GM23338 (cell line): ENCODE data around the gene JAKMIP1. TPM values are rescaled to one million over a fixed set of nuclear protein-coding genes. Genes with fewer than 3 reads are reported as not detected.
A peak's percentile ranks its signal among the peaks of the same experiment; 100 is the strongest.

Source experiments
- ATAC-seq: fragments of 200-7000 bp; cut with Tn5 transposase; 3 replicates; pipeline ENCODE4 v1.9.1; 2020
- DNase-seq: peaks from one replicate; pipeline ENCODE4 v3.0.0-alpha.2; 2015; ENCODE audit warnings: low spot score
- H2AFZ ChIP-seq: fragments of 200-600 bp; sonication (generic); 2 replicates; pipeline ENCODE4 v1.8.0; 2016; ENCODE audit warnings: antibody characterized with exemption, mild to moderate bottlenecking, moderate library complexity
- H3F3A ChIP-seq: fragments of 200-600 bp; sonication (generic); replicated peaks from 2 replicates; pipeline ENCODE4 v1.8.0; 2017; ENCODE audit warnings: antibody characterized with exemption, mixed run types, low read depth
- H3K27ac ChIP-seq: fragments of 200-600 bp; sonication (generic); 2 replicates; pipeline ENCODE4 v1.6.1; 2016; ENCODE audit warnings: low read depth
- H3K27me3 ChIP-seq: fragments of 200-600 bp; sonication (generic); 2 replicates; pipeline ENCODE4 v1.8.0; 2016; ENCODE audit warnings: mild to moderate bottlenecking, mixed run types, moderate library complexity; ENCODE audit not compliant: insufficient read depth
- H3K36me3 ChIP-seq: fragments of 200-600 bp; sonication (generic); 2 replicates; pipeline ENCODE4 v1.8.0; 2016; ENCODE audit warnings: mild to moderate bottlenecking; ENCODE audit not compliant: insufficient read depth
- H3K4me1 ChIP-seq: fragments of 200-600 bp; sonication (generic); 2 replicates; pipeline ENCODE4 v1.8.0; 2016; ENCODE audit warnings: mild to moderate bottlenecking, moderate library complexity; ENCODE audit not compliant: insufficient read depth
- H3K4me2 ChIP-seq: fragments of 200-600 bp; sonication (generic); 2 replicates; pipeline ENCODE4 v1.7.1; 2017; ENCODE audit warnings: mixed run types
- H3K4me3 ChIP-seq: fragments of 200-600 bp; sonication (generic); 2 replicates; pipeline ENCODE4 v1.6.1; 2016; ENCODE audit warnings: mixed run types
- H3K79me2 ChIP-seq: fragments of 200-600 bp; sonication (generic); replicated peaks from 2 replicates; pipeline ENCODE4 v1.8.0; 2017; ENCODE audit warnings: mild to moderate bottlenecking; ENCODE audit not compliant: insufficient read depth
- H3K9me2 ChIP-seq: fragments of 200-600 bp; sonication (generic); 2 replicates; pipeline ENCODE4 v1.8.0; 2017; ENCODE audit not compliant: insufficient read depth
- H4K20me1 ChIP-seq: fragments of 200-600 bp; sonication (generic); replicated peaks from 2 replicates; pipeline ENCODE4 v1.8.0; 2017; ENCODE audit warnings: mild to moderate bottlenecking; ENCODE audit not compliant: insufficient read depth
- H3K27ac Mint-ChIP-seq: 2 replicates; pipeline ENCODE4 v1.8.0; 2020; ENCODE audit warnings: inconsistent platforms, mild to moderate bottlenecking, moderate library complexity, mixed read lengths
- H3K27me3 Mint-ChIP-seq: 3 replicates; pipeline ENCODE4 v1.8.0; 2022; ENCODE audit warnings: low read depth, mild to moderate bottlenecking, moderate library complexity, mixed read lengths, inconsistent platforms; ENCODE audit not compliant: insufficient read depth, poor library complexity
- H3K36me3 Mint-ChIP-seq: 3 replicates; pipeline ENCODE4 v1.8.0; 2021; ENCODE audit warnings: low read depth, mild to moderate bottlenecking, inconsistent platforms, moderate library complexity, mixed read lengths
- H3K4me1 Mint-ChIP-seq: 3 replicates; pipeline ENCODE4 v1.8.0; 2020; ENCODE audit warnings: mild to moderate bottlenecking, inconsistent platforms, mixed read lengths
- H3K4me3 Mint-ChIP-seq: 3 replicates; pipeline ENCODE4 v1.8.0; 2021; ENCODE audit warnings: moderate library complexity, mild to moderate bottlenecking, inconsistent platforms, mixed read lengths
- H3K9me3 Mint-ChIP-seq: 3 replicates; pipeline ENCODE4 v1.8.0; 2020; ENCODE audit warnings: moderate library complexity, mild to moderate bottlenecking, inconsistent platforms, mixed read lengths
- EZH2 ChIP-seq: fragments of 200-600 bp; sonication (generic); IDR thresholded peaks from one replicate; pipeline ENCODE4 v1.8.0; 2017; ENCODE audit warnings: antibody characterized with exemption, mild to moderate bottlenecking, low read depth; ENCODE audit not compliant: unreplicated experiment
- NANOG ChIP-seq: IDR thresholded peaks from 2 replicates; pipeline ENCODE4 v1.6.1; 2016; ENCODE audit warnings: antibody characterized with exemption, borderline replicate concordance
- POLR2AphosphoS5 ChIP-seq: IDR thresholded peaks from 2 replicates; pipeline ENCODE4 v1.6.1; 2016; ENCODE audit warnings: antibody characterized with exemption, low read depth
- REST ChIP-seq: IDR thresholded peaks from one replicate; pipeline ENCODE4 v1.6.1; 2018; ENCODE audit warnings: antibody characterized with exemption; ENCODE audit not compliant: unreplicated experiment
- STAT1 ChIP-seq: IDR thresholded peaks from one replicate; pipeline ENCODE4 v1.6.1; 2016; ENCODE audit warnings: antibody characterized with exemption; ENCODE audit not compliant: unreplicated experiment
- ZNF462 ChIP-seq: fragments of 250-450 bp; sonication (Bioruptor Pico); IDR thresholded peaks from 2 replicates; pipeline ENCODE4 v1.5.0; 2020; ENCODE audit warnings: mild to moderate bottlenecking, moderate library complexity
- polyA plus RNA-seq: library from polyadenylated mRNA; unstranded; fragments of >200 nt; fragmentation: Nextera tagmentation; extraction: Ambion mirVana; gene quantifications from 2 replicates; pipeline ENCODE4 v1.2.1, GENCODE V29; 2016
- total RNA-seq: library from RNA; depleted of rRNA; stranded (reverse); fragments of >200 nt; shearing (Covaris generic); gene quantifications from 2 replicates; pipeline ENCODE4 v1.2.3, GENCODE V29; 2014

Gene JAKMIP1
- total and polyA plus RNA-seq, 2 experiments from 2014 or later: 4.6 to 5.1 TPM

- H3K27ac ChIP-seq: no peak overlapping the region
- peaks cover 3% of the 10 kb centered on the region; the same call in 2 of the 3 replicates for H3K9me3 Mint-ChIP-seq
- H3K4me3 Mint-ChIP-seq: no peak overlapping the region
- H3K9me2 ChIP-seq: no peaks in the 10 kb centered on the region
- no peak for TF ChIP-seq EZH2
- TF ChIP-seq ZNF462 (CRISPR knock-in tag): no peak
- TF ChIP-seq STAT1: no peak
- TF ChIP-seq POLR2AphosphoS5: no peak
- TF ChIP-seq REST: no peak
- TF ChIP-seq NANOG: no peak
- H4K20me1 ChIP-seq: no peaks in the 10 kb centered on the region
- H3K4me3 ChIP-seq: no peak overlapping the region
- peaks cover 17% of the 10 kb centered on the region for H3K4me1 Mint-ChIP-seq
- no peak overlapping the region for H3K27ac Mint-ChIP-seq
- H3K4me2 ChIP-seq: no peak overlapping the region
- H3F3A ChIP-seq: no peaks in the 10 kb centered on the region
- H3K79me2 ChIP-seq: no peaks in the 10 kb centered on the region
- peaks cover 19% of the 10 kb centered on the region for H3K27me3 Mint-ChIP-seq
- no peaks in the 10 kb centered on the region for H3K27me3 ChIP-seq
- no peak for DNase-seq
- peak; percentile 15; the same call in 2 of the 3 replicates for ATAC-seq
- no peak overlapping the region for H2AFZ ChIP-seq
- no peaks in the 10 kb centered on the region for H3K36me3 ChIP-seq
- H3K36me3 Mint-ChIP-seq: peaks cover 7% of the 10 kb centered on the region
- H3K4me1 ChIP-seq: 0 out of 2 replicates have a peak, but pooled peaks cover 3% of the 10 kb centered on the region
Measured at GRCh38 chr4:6110681-6111353, 89.5 kb downstream of the JAKMIP1 start.
